HG03103 (cell line): ENCODE measurements around the gene CMSS1.

ENCODE experiments used
- ATAC-seq: cut with Tn5 transposase; IDR thresholded peaks from one replicate; pipeline ENCODE4 v1.9.1; 2021; ENCODE audit warnings: low read depth; ENCODE audit not compliant: unreplicated experiment

The CMSS1 gene

DNA sequence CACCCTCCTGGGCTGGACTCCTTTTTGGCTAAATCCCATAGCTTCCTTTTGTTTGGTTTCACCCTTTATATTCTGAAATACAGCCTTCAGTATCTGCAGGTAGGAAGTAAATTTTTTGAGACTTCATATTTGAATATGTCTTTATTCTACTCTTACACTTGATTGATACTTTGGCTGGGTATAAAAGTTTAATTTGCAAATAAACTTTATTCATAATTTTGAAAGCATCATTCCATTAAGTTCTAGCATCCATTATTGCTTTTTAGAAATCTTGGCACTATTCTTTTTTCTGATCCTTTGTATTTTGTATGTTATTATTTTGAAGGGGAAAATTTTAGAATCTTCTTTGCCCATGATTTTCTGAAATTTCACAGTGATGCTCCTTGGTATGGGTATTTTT, 337.9 kb downstream of the CMSS1 start:
- ATAC-seq, result no peak

DNA sequence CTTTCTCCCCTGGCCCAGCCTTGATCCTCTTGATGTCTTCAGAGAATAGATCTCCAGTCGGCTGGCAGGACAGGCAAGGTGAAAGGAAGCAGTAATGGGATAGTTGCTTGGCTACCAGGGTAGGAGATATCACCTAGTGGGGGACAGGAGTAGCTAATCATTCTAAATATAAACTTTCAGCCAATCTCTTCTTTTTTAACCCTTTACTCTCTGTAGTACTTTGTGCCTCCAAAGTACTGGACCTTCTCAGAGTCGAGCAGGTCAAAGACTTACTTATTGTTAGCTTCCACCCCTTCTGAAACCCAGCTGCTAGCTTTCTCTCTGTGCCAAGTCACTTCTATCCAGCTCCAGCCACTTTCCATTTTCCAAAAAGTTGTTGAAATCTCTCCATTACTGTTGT, 340.0 kb downstream of the CMSS1 start:
- no peak for ATAC-seq

DNA sequence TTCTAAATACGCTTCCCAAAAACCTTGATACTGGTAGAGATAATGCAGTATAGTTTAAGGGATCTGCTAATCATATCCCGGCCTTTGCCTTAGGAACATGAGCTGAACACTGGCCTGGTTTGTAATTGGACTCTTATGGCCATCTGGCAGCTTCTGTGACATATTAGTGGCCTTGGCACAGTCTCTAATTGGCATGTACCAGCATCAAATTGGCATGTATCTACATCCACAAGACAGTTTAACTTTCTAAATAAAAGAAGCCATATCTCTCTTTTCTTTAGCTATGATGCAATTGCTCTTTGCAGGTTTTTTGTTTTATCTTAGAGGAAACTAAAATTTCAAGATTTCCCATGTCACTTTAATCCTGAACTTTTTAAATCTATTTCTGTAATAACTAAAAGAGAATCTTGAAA, 341.3 kb downstream of the CMSS1 start:
- ATAC-seq, result no peak

DNA sequence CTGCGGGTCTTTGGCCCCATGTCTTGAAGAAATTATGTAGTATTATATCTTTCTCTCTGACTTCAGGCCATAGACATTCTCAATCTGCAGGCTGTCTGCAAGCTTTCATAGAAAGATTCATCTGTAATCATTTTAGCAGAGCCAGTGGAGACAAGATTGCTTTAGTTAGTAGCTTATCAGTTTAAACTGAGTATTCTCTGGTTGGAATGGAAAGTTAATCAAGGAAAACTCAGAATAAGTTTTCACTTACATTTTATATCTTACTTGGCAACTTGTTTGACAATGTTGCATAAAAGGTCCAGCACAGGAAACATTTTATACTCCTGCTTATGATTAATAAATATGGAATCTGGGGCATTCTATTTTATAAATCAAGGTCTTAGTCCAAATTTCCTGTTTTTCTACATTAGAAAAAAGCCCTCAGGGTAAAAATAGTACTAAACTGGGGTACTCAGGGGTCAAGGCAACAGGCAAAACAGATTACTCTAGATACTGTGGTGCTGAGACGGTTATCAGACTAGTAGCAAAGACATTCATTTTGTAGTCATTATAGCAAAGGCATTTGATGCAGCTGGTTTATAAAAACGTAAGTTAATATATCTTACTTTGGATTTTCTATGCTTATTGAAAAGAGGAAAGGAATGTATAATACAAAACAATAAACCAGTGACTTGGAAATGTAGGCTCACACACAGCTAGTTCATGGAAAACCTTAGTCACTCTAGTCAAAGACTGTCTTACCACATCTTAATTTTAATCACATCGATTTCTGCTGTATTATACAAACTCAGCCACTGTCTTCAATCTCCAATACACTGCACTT, 341.9 kb downstream of the CMSS1 start:
- ATAC-seq, result no peak

DNA sequence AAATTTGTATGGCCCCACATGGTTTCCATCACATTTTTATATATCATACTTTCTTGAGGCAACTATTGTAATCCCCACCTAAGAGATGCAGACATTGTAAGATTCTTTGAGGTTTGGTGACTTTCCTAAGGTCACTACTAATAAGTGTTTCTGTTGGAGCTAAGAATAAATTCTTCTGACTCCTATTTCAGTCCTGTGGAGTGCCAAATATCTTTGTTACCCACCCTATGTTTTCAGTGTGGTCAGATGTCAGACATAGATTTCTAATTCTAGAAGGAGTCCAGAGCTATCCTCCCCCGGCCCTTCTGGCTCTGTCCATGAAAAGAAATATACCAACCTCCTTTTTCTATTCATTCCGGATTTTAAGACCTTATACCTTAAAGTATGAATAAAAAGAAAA, 342.9 kb downstream of the CMSS1 start:
- no peak for ATAC-seq

DNA sequence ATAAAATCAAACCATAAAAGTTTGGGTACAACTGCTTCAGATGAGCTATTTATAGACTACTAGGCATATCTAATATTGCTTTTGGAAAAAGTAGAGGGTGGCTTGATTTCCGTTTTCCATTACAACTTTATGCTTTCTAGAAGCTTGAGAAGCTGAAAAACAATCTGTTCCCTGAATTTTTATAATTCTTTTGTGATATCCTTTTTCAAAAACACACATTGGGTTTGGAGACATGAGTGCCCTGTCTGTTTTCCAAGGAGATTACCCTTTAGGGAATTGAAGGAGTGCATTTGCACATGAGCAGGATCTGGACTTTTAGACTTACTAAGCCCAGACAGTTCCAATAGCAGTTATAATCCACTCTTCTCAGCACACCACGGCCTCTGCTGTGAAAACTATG, 346.1 kb downstream of the CMSS1 start:
- ATAC-seq, result no peak

DNA sequence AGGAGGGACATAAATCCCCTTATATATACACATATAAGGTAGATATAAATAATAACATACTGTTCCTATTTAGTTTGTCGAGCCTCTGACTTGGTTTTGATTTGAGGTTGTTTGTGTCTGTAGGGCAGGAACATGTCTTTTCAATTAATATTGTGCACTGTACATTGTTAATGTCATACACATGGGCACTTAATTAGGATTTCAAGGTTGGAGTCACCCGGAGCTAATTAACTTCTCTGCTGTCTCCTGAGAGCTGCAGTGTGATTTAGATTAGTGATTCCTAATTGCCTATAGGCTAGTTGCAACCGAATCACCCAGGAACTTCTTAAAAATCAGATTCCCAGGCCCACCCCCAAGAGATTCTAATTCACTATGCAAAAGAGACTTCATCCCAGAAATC, 347.1 kb downstream of the CMSS1 start:
- no peak for ATAC-seq

DNA sequence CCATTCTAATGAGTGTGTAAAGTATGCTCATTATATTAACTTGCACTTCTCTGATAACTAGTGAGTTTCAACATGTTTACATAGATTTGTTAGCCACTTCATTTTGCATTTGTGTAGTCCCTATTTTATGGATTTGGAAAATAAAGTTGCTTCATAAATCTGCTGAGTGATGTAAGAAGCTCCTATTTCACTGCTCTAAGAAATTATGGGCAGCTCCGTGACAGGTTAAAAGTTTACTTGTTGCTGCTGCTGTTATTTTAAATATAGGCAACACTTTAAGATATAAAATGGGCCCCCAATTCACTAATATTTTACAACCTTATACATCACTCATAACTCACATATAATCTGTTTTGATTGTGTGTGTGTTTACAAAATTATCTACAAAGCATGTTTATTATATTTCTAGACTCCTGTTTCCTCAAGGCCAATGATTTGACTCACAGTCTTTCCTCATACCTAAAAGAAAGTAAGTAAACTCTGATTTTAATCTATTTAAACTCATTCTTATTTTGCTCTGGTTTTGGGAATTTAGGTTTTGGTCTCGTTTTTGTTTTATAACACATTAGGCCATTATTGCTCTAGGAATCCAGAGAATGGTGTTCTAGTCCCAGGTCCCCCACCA, 348.4 kb downstream of the CMSS1 start:
- ATAC-seq, result no peak

DNA sequence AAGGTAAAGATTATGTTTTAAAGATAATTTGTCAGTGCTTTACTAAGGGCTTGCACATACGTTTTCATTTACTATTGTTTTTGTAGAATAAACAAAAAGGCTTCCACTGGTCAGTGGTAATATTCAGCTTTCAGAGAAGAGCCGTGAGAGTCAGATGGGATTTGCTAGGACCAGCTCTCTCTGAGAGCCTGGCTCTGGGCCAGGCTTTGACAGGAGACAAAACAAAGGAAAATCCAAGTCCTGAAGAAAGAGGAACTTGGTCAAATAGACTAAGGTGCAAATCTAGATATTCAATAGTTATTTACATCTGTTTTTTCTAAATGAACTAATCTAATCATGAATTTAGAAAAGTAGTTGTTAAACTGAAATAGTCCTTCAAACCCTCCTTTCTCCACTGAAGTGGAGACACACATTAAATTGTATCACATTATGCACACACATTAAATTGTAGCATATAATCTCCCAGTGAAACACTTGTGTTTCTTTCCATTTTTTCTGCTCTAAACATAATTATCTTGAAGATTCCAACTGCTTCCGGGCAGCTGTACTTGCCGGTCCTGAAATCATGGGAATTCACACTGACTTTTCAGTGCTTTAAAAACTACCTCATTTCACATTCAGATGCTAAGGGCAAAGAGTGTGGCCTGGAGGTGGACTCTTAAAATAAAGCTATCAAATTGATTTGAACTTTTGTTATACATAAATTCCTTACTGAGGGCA, 351.7 kb downstream of the CMSS1 start:
- no peak for ATAC-seq

DNA sequence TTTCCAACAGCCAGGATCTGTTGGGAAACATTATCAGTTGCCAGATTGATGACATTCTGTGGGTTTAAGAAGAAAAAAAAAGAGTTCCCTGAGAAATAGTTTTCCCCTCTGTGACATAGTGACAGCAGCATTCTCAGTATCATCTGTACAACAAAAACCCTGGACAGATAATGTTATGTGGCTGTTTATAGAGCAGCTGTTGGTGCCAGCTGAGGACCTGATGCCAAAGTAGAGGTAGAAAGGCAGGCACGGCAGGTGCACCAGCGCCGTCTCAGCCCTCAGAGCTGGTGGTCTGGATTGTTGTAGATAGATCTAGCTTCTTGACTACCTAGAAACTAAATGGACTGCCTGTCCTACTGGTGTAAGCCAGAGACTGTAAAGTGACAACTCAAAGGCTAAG, 352.8 kb downstream of the CMSS1 start:
- ATAC-seq, result no peak

DNA sequence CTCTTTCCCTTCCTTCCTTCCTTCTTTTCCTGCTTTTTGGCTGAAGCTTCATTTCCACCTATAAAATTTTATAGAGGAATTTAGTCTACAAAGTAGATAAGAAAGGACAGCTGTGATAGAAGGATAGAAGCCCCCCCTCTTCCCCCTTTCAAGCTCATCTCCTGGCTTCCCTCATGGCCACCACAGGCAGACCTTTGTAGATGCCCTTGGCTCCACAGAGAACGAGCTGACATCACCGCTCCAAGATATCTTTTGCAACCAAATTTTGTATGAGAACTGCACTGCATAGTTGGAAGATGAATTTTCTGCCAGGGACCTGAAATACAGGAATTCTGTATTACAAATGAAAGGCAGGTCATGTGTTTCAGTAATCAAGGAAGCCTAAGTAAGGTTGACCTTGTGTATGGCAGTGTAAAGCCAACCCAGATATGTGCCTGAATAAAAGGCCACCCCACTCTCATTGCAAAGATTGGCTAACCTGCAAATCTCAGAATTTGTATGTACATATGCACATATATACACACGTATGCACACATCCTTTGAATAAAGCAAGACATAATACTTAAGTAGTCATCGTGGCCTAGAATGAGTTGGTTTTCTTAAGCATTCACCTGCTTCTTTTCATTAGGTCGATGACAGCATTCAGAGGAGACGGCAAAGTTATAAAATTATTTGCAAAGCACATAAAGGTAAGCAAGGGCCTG, 353.7 kb downstream of the CMSS1 start:
- no peak for ATAC-seq

DNA sequence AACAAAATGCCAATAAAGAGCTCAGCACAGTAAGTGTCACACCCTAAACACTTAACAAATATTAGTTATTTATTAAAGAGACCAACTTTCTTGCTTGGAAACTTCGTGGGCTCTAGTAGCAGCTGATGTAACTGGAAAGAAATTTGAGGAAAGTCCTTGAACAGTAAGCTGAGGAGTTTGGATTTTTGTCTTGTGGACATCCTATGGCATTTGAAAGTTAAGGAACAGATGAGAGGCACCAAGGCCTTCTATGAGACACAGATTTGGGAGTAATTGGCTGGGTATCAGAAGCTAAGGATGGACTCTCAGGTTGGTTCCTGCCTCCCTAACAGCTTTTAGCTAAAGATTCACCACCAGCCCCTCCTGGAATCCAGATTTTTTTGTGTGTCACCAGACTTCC, 356.3 kb downstream of the CMSS1 start:
- no peak for ATAC-seq

DNA sequence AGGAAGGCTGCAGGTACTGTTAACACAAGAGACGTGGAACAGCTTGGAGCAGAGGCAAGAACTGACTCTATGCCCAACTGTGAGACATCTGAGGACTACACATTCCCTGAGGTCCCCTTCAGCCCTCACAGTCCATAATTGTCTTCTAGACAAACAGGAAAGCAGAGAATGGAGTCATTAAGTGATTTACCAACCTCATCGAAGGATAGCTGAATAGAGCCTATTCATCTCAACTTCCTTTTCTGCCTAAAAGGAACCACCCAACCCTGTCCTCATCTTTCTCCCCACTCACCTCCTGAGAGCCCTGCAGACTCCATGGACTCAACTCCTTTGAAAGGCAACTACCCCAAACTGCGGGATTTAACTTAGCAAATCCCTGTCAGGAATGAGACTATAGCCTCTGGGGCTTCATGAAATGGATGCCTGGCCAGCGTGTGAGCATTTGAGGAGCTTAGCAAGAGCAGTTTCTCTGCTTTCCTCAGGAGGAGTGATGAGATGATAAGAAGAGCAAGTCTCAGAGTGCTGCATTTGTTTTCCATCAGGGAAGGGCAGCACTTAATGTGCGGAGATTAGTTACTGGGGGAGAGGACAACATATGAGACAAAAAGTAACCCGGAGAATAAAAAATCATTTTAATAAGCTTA, 358.1 kb downstream of the CMSS1 start:
- no peak for ATAC-seq

DNA sequence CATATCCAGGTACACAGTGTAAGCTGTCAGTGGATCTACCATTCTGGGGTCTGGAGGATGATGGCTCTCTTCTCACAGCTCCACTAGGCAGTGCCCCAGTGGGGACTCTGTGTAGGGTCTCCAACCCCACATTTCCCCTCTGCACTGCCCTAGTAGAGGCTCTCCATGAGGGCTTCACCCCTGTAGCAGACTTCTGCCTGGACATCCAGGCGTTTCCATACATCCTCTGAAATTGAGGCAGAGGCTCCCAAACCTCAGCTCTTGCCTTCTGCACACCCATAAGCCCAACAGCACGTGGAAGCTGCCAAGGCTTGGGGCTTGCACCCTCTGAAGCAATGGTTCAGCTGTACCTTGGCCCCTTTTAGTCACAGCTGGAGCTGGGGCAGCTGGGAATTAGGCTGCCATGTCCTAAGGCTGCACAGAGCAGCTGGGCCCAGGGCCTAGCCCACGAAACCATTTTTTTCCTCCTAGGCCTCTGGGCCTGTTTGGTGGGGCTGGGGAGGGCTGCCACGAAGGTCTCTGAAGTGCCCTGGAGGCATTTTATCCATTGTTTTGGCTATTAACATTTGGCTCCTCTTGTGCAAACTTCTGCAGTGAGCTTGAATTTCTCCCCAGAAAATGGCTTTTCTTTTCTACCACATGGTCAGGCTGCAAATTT, 362.2 kb downstream of the CMSS1 start:
- no peak for ATAC-seq

DNA sequence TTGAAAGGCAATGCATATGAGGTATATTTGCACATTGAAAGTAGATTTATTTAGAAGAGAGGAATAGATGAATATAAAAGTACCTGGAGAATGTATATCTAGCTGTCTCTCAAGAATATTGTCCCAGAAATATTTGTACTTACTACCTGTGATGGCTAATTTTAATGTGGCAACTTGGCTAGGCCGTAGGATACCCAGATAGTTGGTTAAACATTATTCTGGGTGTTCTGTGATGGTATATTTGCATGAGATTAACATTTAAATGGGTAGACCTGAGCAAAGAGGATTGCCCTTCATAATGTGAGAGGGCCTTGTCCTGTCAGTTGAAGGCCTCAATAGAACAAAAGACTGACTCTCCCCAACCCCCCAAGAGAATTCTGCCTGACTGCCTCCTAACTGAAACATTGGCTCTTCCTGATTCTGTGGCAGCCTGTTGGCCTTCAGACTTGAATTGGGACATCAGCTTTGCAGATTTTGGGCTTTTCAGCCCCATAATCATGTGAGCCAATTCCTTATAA, 366.0 kb downstream of the CMSS1 start:
- no peak for ATAC-seq

DNA sequence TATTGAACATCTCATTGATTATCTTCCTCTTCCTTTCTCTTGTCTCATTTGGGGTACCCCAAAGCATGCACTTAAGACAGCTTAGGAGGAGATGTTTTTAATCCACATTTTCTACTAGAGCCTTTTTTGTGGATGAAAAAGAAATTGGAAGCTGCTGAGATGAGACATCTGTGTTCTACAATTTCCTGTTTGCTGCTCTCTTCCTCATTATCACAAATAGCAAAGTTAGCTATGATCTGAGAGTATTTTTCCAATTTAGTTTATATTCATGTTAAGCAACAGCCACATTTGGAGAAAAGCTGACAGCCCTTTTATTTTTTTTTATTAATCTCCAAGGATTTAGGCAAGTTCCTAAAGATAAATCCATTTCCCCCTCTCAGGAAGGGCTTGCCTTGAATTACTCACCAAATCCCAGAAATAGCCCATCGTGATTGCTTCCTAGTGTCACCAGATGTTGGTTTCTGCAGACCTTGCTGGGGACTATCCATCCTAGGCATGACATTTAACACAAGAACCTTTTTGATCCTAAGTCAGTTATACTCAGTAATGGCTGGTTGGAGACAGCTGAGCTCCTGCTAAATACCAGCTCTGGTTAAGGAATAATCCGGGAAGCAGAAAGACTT, 367.4 kb downstream of the CMSS1 start:
- no peak for ATAC-seq

DNA sequence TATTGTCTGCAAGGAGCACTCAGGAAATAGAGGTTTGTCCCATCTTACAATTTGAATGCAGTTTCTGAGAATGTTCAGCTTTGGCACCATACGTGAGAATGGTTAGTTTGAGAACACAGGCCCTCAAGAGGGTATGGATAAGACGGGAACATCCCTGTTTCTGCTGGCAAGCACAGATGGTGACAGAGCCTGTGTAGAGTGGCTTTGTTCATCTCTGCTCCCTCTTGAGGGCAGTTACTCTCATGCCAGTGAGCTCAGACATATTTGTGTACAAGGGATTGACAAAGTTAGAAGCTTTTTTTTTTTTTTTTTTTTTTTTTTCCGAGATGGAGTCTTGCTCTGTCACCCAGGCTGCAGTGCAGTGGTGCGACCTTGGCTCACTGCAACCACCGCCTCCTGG, 368.2 kb downstream of the CMSS1 start:
- ATAC-seq, result no peak

DNA sequence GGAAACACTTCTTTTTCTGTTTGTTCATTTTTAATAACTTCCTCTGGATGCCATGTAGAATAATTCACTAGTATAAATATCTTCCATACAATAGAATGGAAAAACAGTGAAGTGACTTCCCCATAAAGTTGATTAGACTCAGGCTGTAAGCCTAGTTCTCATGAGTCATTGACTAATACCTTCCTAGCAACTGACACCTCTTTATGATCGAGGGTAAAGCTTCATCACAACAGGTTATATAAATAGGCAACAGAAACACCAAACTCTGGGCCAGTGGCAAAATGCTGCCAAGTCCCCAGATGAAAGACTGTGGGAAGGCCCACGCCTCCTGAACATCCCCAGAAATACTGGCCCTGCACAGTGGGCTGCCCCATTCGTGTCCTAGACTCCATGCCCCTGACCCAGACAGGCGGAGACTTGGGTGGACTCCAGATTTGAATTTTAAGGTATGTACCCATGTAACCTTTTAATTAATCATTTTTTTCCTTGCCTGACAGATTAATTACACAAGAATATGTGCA, 371.8 kb downstream of the CMSS1 start:
- no peak for ATAC-seq

DNA sequence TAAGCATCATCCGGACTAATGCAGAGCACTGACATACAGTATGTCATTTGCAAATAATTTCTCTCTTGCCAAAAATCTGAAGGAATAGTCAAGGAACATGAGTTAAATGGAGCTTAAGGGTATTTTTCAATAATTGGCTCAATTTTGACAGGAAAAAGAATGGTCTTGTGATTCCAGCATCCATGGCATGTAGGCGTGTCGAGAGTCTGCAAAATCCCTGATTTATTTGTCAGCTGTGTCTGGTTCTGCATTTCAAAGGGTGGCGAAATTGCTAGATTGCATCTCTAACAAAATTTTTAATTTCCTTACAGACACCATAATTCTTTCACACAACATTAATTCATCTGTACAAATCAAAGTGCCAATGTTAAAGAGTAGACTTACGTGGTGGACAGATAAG, 377.7 kb downstream of the CMSS1 start:
- ATAC-seq, result no peak
